Endothelial cell (in vitro differentiated cells): Measurements from ENCODE around the gene ZNF804A. TPM values are rescaled to one million over a fixed set of nuclear protein-coding genes. Genes with fewer than 3 reads are reported as not detected.

Experiments
- DNase-seq: peaks from one replicate; pipeline ENCODE4 v3.0.0; 2021; ENCODE audit warnings: low spot score
- H3K27ac Mint-ChIP-seq: one replicate; pipeline ENCODE4 v1.8.0; 2021; ENCODE audit warnings: mixed read lengths, inconsistent platforms; ENCODE audit not compliant: unreplicated experiment
- H3K27me3 Mint-ChIP-seq: one replicate; pipeline ENCODE4 v1.8.0; 2021; ENCODE audit warnings: mild to moderate bottlenecking, moderate library complexity, mixed read lengths, inconsistent platforms; ENCODE audit not compliant: unreplicated experiment
- H3K36me3 Mint-ChIP-seq: one replicate; pipeline ENCODE4 v1.8.0; 2021; ENCODE audit warnings: mild to moderate bottlenecking, low read depth, mixed read lengths, inconsistent platforms; ENCODE audit not compliant: unreplicated experiment
- H3K4me1 Mint-ChIP-seq: one replicate; pipeline ENCODE4 v1.8.0; 2021; ENCODE audit warnings: mild to moderate bottlenecking, mixed read lengths, inconsistent platforms; ENCODE audit not compliant: unreplicated experiment
- H3K4me3 Mint-ChIP-seq: one replicate; pipeline ENCODE4 v1.8.0; 2021; ENCODE audit warnings: mild to moderate bottlenecking, mixed read lengths, inconsistent platforms; ENCODE audit not compliant: unreplicated experiment
- H3K9me3 Mint-ChIP-seq: one replicate; pipeline ENCODE4 v1.8.0; 2021; ENCODE audit warnings: mixed read lengths, inconsistent platforms; ENCODE audit not compliant: unreplicated experiment
- total RNA-seq: library from RNA; stranded (reverse); fragmentation: NEBNext Ultra II Directional; extraction: Animal tissue kit (Norgen Biotek cat#: 25700); gene quantifications from one replicate; pipeline ENCODE4 v1.2.1, GENCODE V29; 2021; ENCODE audit not compliant: unreplicated experiment
- TF ChIP-seq, protein P1 (sequence below): fragments of 200-600 bp; sonication (generic); IDR thresholded peaks from one replicate; pipeline ENCODE4 v1.5.0; 2021; ENCODE audit warnings: antibody characterized with exemption; ENCODE audit not compliant: unreplicated experiment

Gene ZNF804A
- total RNA-seq, 1 donor from 2014 or later: 2.2 TPM

DNA sequence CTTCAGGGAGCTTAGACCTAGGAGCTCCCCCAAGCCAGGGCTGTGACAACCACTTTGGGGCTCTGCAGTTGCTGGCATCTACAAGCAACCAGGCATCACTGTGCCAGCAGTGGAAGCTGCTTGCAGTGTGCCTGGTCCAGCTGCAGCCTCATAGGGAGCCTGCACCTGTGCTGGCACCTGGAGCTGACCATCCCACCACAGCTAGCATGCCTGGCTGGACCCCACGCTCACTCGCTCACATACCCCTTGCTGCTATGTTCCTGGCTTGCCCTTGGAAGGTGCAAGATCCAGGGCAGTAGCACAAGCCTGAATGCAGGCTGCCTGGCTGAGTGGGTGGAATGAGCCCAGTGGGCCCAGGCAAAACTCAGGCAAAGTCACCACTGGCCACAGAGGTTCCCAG lies 82.5 kb downstream of the ZNF804A start:
- Mint-ChIP-seq H3K4me1 (no peaks in the 10 kb centered on the region), H3K27ac (no peak overlapping the region), H3K9me3 (peaks cover 4% of the 10 kb centered on the region), H3K27me3 (no peaks in the 10 kb centered on the region), H3K36me3 (peaks cover 4% of the 10 kb centered on the region), H3K4me3 (no peak overlapping the region)
- TF ChIP-seq, protein P1, sequence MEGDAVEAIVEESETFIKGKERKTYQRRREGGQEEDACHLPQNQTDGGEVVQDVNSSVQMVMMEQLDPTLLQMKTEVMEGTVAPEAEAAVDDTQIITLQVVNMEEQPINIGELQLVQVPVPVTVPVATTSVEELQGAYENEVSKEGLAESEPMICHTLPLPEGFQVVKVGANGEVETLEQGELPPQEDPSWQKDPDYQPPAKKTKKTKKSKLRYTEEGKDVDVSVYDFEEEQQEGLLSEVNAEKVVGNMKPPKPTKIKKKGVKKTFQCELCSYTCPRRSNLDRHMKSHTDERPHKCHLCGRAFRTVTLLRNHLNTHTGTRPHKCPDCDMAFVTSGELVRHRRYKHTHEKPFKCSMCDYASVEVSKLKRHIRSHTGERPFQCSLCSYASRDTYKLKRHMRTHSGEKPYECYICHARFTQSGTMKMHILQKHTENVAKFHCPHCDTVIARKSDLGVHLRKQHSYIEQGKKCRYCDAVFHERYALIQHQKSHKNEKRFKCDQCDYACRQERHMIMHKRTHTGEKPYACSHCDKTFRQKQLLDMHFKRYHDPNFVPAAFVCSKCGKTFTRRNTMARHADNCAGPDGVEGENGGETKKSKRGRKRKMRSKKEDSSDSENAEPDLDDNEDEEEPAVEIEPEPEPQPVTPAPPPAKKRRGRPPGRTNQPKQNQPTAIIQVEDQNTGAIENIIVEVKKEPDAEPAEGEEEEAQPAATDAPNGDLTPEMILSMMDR: no peak
- no peak for DNase-seq

DNA sequence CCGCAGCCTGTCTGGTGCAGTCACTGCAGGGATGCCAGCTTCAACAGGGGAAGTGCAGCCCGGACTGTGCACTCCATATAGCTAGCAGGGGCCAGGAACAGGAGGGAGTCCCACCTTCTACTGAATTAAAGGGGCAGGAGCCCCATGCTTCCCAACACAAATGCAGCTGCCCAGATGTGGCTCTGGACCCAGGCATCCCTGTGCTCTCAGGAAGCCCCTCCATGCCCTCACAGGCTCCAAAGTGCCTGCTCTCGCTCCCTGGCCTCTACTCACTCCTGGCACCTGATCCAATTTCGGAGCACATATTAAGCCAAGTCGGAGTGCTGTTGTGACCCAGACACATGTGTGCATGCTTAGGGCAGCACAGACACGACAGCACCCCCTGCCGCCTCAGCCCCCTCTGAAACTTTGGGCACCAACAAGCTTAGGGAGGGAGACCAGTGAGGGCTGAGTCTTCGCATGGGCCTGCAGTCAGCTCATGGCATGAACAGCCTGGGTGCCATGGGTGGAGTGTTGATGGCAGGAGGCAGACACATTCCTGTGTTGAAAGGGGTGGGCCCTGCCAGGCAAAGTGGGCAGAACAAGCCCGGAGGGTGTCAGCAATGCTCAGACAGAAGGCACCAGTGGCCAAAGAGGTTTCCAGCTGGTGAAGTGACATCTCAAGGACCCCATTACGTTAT lies 83.5 kb downstream of the ZNF804A start:
- H3K27me3 Mint-ChIP-seq: no peaks in the 10 kb centered on the region

DNA sequence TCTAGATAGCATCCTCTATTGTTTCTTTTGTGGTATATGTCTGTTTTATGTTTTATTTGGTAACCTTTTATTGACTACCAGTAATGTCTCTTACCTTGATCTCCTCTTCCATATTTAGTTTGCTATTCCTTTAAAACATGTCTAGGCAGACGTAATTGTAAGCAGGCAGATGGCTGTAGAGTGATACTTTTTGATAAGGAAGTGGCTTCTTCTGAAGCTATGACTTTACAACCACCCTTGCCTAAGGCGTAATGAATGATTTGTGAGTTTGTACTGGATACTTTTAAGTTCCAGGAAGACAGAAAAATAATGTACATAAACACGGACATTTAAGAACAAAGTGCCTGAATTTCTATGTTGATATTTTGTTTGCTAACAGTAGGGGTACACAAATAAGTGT lies 85.6 kb downstream of the ZNF804A start:
- TF ChIP-seq, protein P1: no peak
- Mint-ChIP-seq H3K27me3 (no peaks in the 10 kb centered on the region), H3K9me3 (peaks cover 4% of the 10 kb centered on the region), H3K27ac (no peak overlapping the region), H3K4me3 (no peak overlapping the region), H3K4me1 (no peaks in the 10 kb centered on the region), H3K36me3 (peaks cover 3% of the 10 kb centered on the region)
- no peak for DNase-seq

More for the DNA sequence above, 83.5 kb downstream of the ZNF804A start:
- Mint-ChIP-seq H3K4me3 (no peak overlapping the region), H3K4me1 (no peaks in the 10 kb centered on the region), H3K27ac (no peak overlapping the region), H3K9me3 (peaks cover 4% of the 10 kb centered on the region), H3K36me3 (peaks cover 4% of the 10 kb centered on the region)
- TF ChIP-seq, protein P1: no peak
- DNase-seq: no peak

GRCh38 chr2:184685999-184686841 lies 87.9 kb downstream of the ZNF804A start:
- H3K4me1 Mint-ChIP-seq: no peaks in the 10 kb centered on the region
- H3K4me3 Mint-ChIP-seq: no peak overlapping the region
- TF ChIP-seq, protein P1: no peak
- no peak for DNase-seq
- H3K27me3 Mint-ChIP-seq: no peaks in the 10 kb centered on the region
- no peaks in the 10 kb centered on the region for H3K36me3 Mint-ChIP-seq
- H3K9me3 Mint-ChIP-seq: no peaks in the 10 kb centered on the region
- no peak overlapping the region for H3K27ac Mint-ChIP-seq

DNA sequence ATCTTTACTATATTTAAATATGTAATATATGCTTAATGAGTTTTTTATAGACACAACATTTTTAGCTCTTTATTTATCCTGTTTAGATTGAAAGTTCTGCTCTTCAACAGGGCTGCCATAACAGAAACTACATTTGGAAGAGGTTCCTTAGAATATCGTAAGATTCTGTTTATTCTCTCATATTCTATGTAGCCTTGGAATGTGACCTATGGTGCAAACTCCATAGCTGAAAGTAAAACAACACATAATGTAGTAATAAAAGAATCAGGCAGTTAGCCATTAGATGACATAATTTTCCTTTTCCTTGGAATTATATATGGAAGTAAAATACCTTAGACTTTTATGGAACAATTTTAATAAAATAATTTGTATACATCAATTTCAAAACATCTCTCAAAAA lies 91.3 kb downstream of the ZNF804A start:
- TF ChIP-seq, protein P1: no peak
- Mint-ChIP-seq H3K4me1 (no peaks in the 10 kb centered on the region), H3K4me3 (no peak overlapping the region), H3K27ac (no peak overlapping the region), H3K9me3 (no peaks in the 10 kb centered on the region), H3K27me3 (no peaks in the 10 kb centered on the region), H3K36me3 (no peaks in the 10 kb centered on the region)
- no peak for DNase-seq
